Measurements from ENCODE around the gene LGALS13. TPM values are rescaled to one million over a fixed set of nuclear protein-coding genes. Genes with fewer than 3 reads are reported as not detected.

Gene LGALS13, protein sequence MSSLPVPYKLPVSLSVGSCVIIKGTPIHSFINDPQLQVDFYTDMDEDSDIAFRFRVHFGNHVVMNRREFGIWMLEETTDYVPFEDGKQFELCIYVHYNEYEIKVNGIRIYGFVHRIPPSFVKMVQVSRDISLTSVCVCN
- not detected in 5 replicates for total RNA-seq (2022; extraction: Qiagen RNA extraction)

GRCh38 chr19:39602224-39602623 is at the start of gene LGALS13:
TSS of gene LGALS13 (plus strand) at chr19:39602524. CDS start at chr19:39602569, 45 bp downstream.

GRCh38 chr19:39655613-39656012 is 53.3 kb downstream of the LGALS13 start, which contains the start of gene LGALS16:
TSS of gene LGALS16 (plus strand) at chr19:39655913. CDS start at chr19:39655962, 49 bp downstream.

Other genes with a start within 250 kb of the LGALS13 start
- gene PAF1, start 211.4 kb upstream of the LGALS13 start, total RNA-seq (2022; extraction: Qiagen RNA extraction) = 69.0 to 77.2 TPM (median 74.6 TPM) in 5 replicates
- gene MED29, start 211.1 kb upstream of the LGALS13 start, total RNA-seq (2022; extraction: Qiagen RNA extraction) = 70.3 to 78.2 TPM (median 72.2 TPM) in 5 replicates
- 175 to 251 TPM (median 211 TPM) in 5 replicates for gene ZFP36, start 195.7 kb upstream of the LGALS13 start, total RNA-seq (2022; extraction: Qiagen RNA extraction)
- 63.4 to 106 TPM (median 88.8 TPM) in 5 replicates for gene PLEKHG2, start 189.9 kb upstream of the LGALS13 start, total RNA-seq (2022; extraction: Qiagen RNA extraction)
- gene RPS16, start 166.6 kb upstream of the LGALS13 start, total RNA-seq (2022; extraction: Qiagen RNA extraction) = 6,732 to 7,787 TPM (median 7,280 TPM) in 5 replicates
- 165 to 210 TPM (median 178 TPM) in 5 replicates for gene SUPT5H, start 156.9 kb upstream of the LGALS13 start, total RNA-seq (2022; extraction: Qiagen RNA extraction)
- 169 to 233 TPM (median 220 TPM) in 5 replicates for gene TIMM50, start 121.7 kb upstream of the LGALS13 start, total RNA-seq (2022; extraction: Qiagen RNA extraction)
- 6.5 to 11.3 TPM (median 10.5 TPM) in 5 replicates for gene DLL3, start 103.6 kb upstream of the LGALS13 start, total RNA-seq (2022; extraction: Qiagen RNA extraction)
- gene SELENOV, start 87.4 kb upstream of the LGALS13 start, total RNA-seq (2022; extraction: Qiagen RNA extraction) = not detected in 5 replicates
- gene EID2B, start 69.7 kb upstream of the LGALS13 start, total RNA-seq (2022; extraction: Qiagen RNA extraction) = 6.6 to 10.3 TPM (median 7.9 TPM) in 5 replicates
- 32.4 to 46.0 TPM (median 44.1 TPM) in 5 replicates for gene EID2, start 62.4 kb upstream of the LGALS13 start, total RNA-seq (2022; extraction: Qiagen RNA extraction)
- not detected in 5 replicates for gene LGALS16, start 53.4 kb downstream of the LGALS13 start, total RNA-seq (2022; extraction: Qiagen RNA extraction)
- not detected in 5 replicates for gene LGALS14, start 102.0 kb downstream of the LGALS13 start, total RNA-seq (2022; extraction: Qiagen RNA extraction)
- not detected in 5 replicates for gene CLC, start 135.5 kb downstream of the LGALS13 start, total RNA-seq (2022; extraction: Qiagen RNA extraction)
- gene LEUTX, start 176.3 kb downstream of the LGALS13 start, total RNA-seq (2022; extraction: Qiagen RNA extraction) = not detected in 5 replicates
- gene DYRK1B, start 231.6 kb downstream of the LGALS13 start, total RNA-seq (2022; extraction: Qiagen RNA extraction) = 17.3 to 23.2 TPM (median 22.1 TPM) in 5 replicates
- gene FBL, start 243.9 kb downstream of the LGALS13 start, total RNA-seq (2022; extraction: Qiagen RNA extraction) = 649 to 729 TPM (median 711 TPM) in 5 replicates